ENCODE data around the gene MCM5.

- no peak for TF ChIP-seq POLR2A (IDR thresholded peaks at IDR 0.05)
- TF ChIP-seq CTCF (IDR thresholded peaks at IDR 0.05): no peak
Measured at GRCh38 chr22:35436421-35436820, 36.5 kb downstream of the MCM5 start.
